ENCODE data around the gene TNC.

Gene TNC

GRCh38 chr9:114972510-114973136 lies 145.3 kb downstream of the TNC start:
- no peak overlapping the region for H3K4me3 ChIP-seq (replicated peaks; ENCODE audit: low read depth, low read length)
- DNase-seq (ENCODE audit: low read depth), result no peak
- TF ChIP-seq CTCF (IDR thresholded peaks at IDR 0.05; ENCODE audit: low read length, missing control alignments), result no peak

Measured in fibroblast of pulmonary artery (primary cell).